Endodermal cell (in vitro differentiated cells): ENCODE data around the gene ARHGAP45. TPM values are rescaled to one million over a fixed set of nuclear protein-coding genes. Genes with fewer than 3 reads are reported as not detected.

ENCODE experiments used
- DNase-seq: peaks from one replicate; pipeline ENCODE4 v3.0.0-alpha.2; 2017
- H3K27ac ChIP-seq: 2 replicates; pipeline ENCODE4 v1.5.1; 2013; ENCODE audit warnings: mild to moderate bottlenecking, low read depth, low read length, moderate library complexity
- H3K27me3 ChIP-seq: 2 replicates; pipeline ENCODE4 v1.6.1; 2013; ENCODE audit warnings: mild to moderate bottlenecking, low read length, moderate library complexity; ENCODE audit not compliant: insufficient read depth, control insufficient read depth, poor library complexity, severe bottlenecking
- H3K36me3 ChIP-seq: 2 replicates; pipeline ENCODE4 v1.7.0; 2013; ENCODE audit warnings: mild to moderate bottlenecking, low read length, moderate library complexity; ENCODE audit not compliant: control insufficient read depth, insufficient read depth
- H3K4me1 ChIP-seq: one replicate; pipeline ENCODE4 v1.7.0; 2013; ENCODE audit warnings: low read length; ENCODE audit not compliant: control insufficient read depth, insufficient read depth
- H3K4me3 ChIP-seq: 2 replicates; pipeline ENCODE4 v1.5.1; 2013; ENCODE audit warnings: mild to moderate bottlenecking, low read length, moderate library complexity
- H3K9ac ChIP-seq: 2 replicates; pipeline ENCODE4 v1.6.1; 2013; ENCODE audit warnings: mild to moderate bottlenecking, low read length, moderate library complexity; ENCODE audit not compliant: poor library complexity, severe bottlenecking; ENCODE audit errors: extremely low read depth
- H3K9me3 ChIP-seq: 2 replicates; pipeline ENCODE4 v1.6.1; 2013; ENCODE audit warnings: mild to moderate bottlenecking, low read length, moderate library complexity; ENCODE audit not compliant: control insufficient read depth
- H3K27ac Mint-ChIP-seq: 2 replicates; pipeline ENCODE4 v1.8.0; 2020; ENCODE audit warnings: mixed read lengths
- H3K27me3 Mint-ChIP-seq: 2 replicates; pipeline ENCODE4 v1.8.0; 2021; ENCODE audit warnings: mild to moderate bottlenecking, mixed read lengths; ENCODE audit not compliant: insufficient read depth
- H3K36me3 Mint-ChIP-seq: 2 replicates; pipeline ENCODE4 v1.8.0; 2020; ENCODE audit warnings: low read depth, mixed read lengths
- H3K4me1 Mint-ChIP-seq: 2 replicates; pipeline ENCODE4 v1.8.0; 2020; ENCODE audit warnings: mixed read lengths
- H3K4me3 Mint-ChIP-seq: 2 replicates; pipeline ENCODE4 v1.8.0; 2020; ENCODE audit warnings: mild to moderate bottlenecking, moderate library complexity, mixed read lengths
- H3K9me3 Mint-ChIP-seq: 2 replicates; pipeline ENCODE4 v1.8.0; 2020; ENCODE audit warnings: mild to moderate bottlenecking, mixed read lengths
- WGBS, 2 experiments: methylation state at CpG; one replicate each; pipeline versions ENCODE4 v1.1.5 to v1.1.7; 2013; ENCODE audit warnings: missing lambda C conversion rate in 2 of 2, mixed read lengths in 1 of 2; ENCODE audit not compliant: insufficient coverage in 1 of 2, insufficient read length in 1 of 2; 5-methylcytosine and 5-hydroxymethylcytosine counted together
- total RNA-seq, 2 donors: library from RNA; stranded (reverse); fragmentation: NEBNext Ultra II Directional in 1 of 2; extraction: Animal tissue kit (Norgen Biotek cat#: 25700) in 1 of 2; gene quantifications; 2 replicates in 1 of 2; 3 replicates in 1 of 2; pipeline ENCODE4 v1.2.1, GENCODE V29; 2021
- TF ChIP-seq, protein P1 (sequence below): fragments of 200-600 bp; sonication (generic); conservative IDR thresholded peaks from 2 replicates; pipeline ENCODE4 v1.5.0; 2021; ENCODE audit warnings: antibody characterized with exemption, mild to moderate bottlenecking

The ARHGAP45 gene
- total RNA-seq, 2 donors from 2014 or later: 14.8 to 17.1 TPM

DNA sequence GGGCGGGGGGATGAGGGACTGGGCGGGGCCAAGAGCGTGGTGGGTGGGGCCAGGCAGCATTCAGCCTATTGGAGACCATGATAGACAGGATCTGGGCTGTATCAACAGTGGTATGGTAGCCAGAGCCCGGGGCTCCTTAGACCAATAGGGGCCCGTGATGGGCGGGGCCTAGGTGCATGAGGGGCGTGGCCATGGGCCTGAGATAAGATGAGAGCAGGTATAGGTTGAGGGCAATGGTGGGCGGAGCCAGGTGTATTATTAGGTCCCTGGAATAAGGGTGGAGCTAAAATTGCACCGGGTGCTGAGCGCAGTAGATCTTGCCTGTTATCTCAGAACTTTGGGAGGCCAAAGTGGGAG, 21.7 kb upstream of the ARHGAP45 start:
- H3K27me3 ChIP-seq: no peaks in the 10 kb centered on the region
- TF ChIP-seq, protein P1, sequence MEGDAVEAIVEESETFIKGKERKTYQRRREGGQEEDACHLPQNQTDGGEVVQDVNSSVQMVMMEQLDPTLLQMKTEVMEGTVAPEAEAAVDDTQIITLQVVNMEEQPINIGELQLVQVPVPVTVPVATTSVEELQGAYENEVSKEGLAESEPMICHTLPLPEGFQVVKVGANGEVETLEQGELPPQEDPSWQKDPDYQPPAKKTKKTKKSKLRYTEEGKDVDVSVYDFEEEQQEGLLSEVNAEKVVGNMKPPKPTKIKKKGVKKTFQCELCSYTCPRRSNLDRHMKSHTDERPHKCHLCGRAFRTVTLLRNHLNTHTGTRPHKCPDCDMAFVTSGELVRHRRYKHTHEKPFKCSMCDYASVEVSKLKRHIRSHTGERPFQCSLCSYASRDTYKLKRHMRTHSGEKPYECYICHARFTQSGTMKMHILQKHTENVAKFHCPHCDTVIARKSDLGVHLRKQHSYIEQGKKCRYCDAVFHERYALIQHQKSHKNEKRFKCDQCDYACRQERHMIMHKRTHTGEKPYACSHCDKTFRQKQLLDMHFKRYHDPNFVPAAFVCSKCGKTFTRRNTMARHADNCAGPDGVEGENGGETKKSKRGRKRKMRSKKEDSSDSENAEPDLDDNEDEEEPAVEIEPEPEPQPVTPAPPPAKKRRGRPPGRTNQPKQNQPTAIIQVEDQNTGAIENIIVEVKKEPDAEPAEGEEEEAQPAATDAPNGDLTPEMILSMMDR: no peak
- Mint-ChIP-seq H3K4me1 (peaks cover 5% of the 10 kb centered on the region), H3K27me3 (no peaks in the 10 kb centered on the region), H3K9me3 (no peaks in the 10 kb centered on the region), H3K36me3 (peaks cover 16% of the 10 kb centered on the region), H3K27ac (no peak overlapping the region), H3K4me3 (no peak overlapping the region)
- no peaks in the 10 kb centered on the region for H3K9me3 ChIP-seq
- no peaks in the 10 kb centered on the region for H3K4me1 ChIP-seq
- no peak overlapping the region for H3K9ac ChIP-seq
- H3K36me3 ChIP-seq: peaks cover 22% of the 10 kb centered on the region
- no peak overlapping the region for H3K27ac ChIP-seq
- no peak overlapping the region for H3K4me3 ChIP-seq
- 77 to 81% methylated on average over 4 to 10 of the region's 10 CpGs for WGBS, 2 experiments
- peak; percentile 94 for DNase-seq

DNA sequence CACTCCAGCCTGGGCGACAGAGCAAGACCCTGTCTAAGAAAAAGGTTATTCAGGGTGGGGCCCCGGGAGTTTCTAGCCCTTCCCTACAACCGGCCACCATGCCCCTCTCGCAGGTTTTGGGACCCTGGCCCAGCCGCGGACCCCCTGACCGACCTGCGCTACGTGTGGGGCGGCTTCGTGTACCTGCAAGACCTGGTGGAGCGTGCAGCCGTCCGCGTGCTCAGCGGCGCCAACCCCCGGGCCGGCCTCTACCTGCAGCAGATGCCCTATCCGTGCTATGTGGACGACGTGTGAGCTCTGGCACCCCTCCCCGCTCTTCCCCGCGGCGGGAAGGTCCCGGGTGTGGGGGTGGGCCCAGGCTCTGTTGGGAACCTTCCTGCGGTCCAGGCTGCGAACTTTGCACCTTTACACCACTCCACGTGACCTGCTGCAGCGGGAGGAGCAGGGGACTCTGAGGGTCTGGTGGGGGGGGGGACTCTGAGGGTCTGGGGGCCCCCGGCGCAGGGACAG, 20.8 kb upstream of the ARHGAP45 start:
- H3K4me3 Mint-ChIP-seq: no peak overlapping the region
- TF ChIP-seq, protein P1: no peak
- no peak overlapping the region for H3K27ac ChIP-seq
- 90 to 95% methylated on average over 17 to 33 of the region's 33 CpGs for WGBS, 2 experiments
- no peak overlapping the region for H3K4me3 ChIP-seq
- peaks cover 1% of the 10 kb centered on the region for H3K4me1 Mint-ChIP-seq
- H3K27me3 Mint-ChIP-seq: no peaks in the 10 kb centered on the region
- no peak overlapping the region for H3K9ac ChIP-seq
- DNase-seq: no peak
- peaks cover 18% of the 10 kb centered on the region for H3K36me3 Mint-ChIP-seq
- H3K9me3 ChIP-seq: no peaks in the 10 kb centered on the region
- no peaks in the 10 kb centered on the region for H3K9me3 Mint-ChIP-seq
- peaks cover 22% of the 10 kb centered on the region for H3K36me3 ChIP-seq
- no peak overlapping the region for H3K27ac Mint-ChIP-seq
- H3K4me1 ChIP-seq: no peaks in the 10 kb centered on the region
- H3K27me3 ChIP-seq: no peaks in the 10 kb centered on the region

DNA sequence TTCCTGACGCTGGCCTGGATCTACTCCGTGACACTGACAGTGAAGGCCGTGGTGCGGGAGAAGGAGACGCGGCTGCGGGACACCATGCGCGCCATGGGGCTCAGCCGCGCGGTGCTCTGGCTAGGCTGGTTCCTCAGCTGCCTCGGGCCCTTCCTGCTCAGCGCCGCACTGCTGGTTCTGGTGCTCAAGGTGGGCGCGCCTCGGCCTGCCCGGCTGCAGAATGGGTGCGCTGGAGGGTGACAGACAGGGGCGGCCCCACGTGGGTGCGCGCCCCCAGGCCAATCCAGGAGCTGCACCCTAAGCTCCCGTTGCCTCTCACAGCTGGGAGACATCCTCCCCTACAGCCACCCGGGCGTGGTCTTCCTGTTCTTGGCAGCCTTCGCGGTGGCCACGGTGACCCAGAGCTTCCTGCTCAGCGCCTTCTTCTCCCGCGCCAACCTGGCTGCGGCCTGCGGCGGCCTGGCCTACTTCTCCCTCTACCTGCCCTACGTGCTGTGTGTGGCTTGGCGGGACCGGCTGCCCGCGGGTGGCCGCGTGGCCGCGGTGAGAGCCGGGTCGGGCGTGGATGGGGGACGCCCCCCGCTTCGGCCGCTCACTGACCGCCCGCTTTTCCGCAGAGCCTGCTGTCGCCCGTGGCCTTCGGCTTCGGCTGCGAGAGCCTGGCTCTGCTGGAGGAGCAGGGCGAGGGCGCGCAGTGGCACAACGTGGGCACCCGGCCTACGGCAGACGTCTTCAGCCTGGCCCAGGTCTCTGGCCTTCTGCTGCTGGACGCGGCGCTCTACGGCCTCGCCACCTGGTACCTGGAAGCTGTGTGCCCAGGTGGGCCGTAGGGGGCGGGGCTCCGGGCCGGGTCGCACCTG, 19.9 kb upstream of the ARHGAP45 start:
- TF ChIP-seq, protein P1: no peak
- no peaks in the 10 kb centered on the region for H3K9me3 ChIP-seq
- no peaks in the 10 kb centered on the region for H3K27me3 Mint-ChIP-seq
- WGBS, 2 experiments: 96% methylated on average over 51 to 77 of the region's 77 CpGs
- H3K9ac ChIP-seq: no peak overlapping the region
- no peak overlapping the region for H3K27ac Mint-ChIP-seq
- peaks cover 21% of the 10 kb centered on the region for H3K36me3 Mint-ChIP-seq
- peaks cover 19% of the 10 kb centered on the region for H3K36me3 ChIP-seq
- no peaks in the 10 kb centered on the region for H3K4me1 ChIP-seq
- H3K27me3 ChIP-seq: no peaks in the 10 kb centered on the region
- no peak for DNase-seq
- H3K9me3 Mint-ChIP-seq: no peaks in the 10 kb centered on the region
- H3K4me3 ChIP-seq: no peak overlapping the region
- no peaks in the 10 kb centered on the region for H3K4me1 Mint-ChIP-seq
- no peak overlapping the region for H3K27ac ChIP-seq
- H3K4me3 Mint-ChIP-seq: no peak overlapping the region
